CD4-positive, alpha-beta T cell treated with Interleukin-10 for 1 hour (primary cell): Measurements from ENCODE around the gene PRSS21.

Experiments used
- DNase-seq: peaks from one replicate; pipeline ENCODE4 v3.0.0-alpha.2; 2020

PRSS21 gene

GRCh38 chr16:2816751-2817339 is at the start of gene PRSS21:
TSS of gene PRSS21 (plus strand) at chr16:2817237. CDS start at chr16:2817269, 32 bp downstream.
- peak; percentile 48 for DNase-seq

- no peak for DNase-seq
These were observed 49.1 kb upstream of the PRSS21 start for GRCh38 chr16:2767891-2768290.

GRCh38 chr16:2768403-2769089 is 48.5 kb upstream of the PRSS21 start:
- no peak for DNase-seq

GRCh38 chr16:2769100-2769529 is 47.9 kb upstream of the PRSS21 start:
- no peak for DNase-seq

GRCh38 chr16:2769675-2770056 is 47.4 kb upstream of the PRSS21 start:
- no peak for DNase-seq

GRCh38 chr16:2770057-2770951 is 46.7 kb upstream of the PRSS21 start:
- DNase-seq, result no peak

GRCh38 chr16:2771496-2772402 is 45.3 kb upstream of the PRSS21 start:
- DNase-seq, result no peak

- no peak for DNase-seq
These were observed 43.7 kb upstream of the PRSS21 start for GRCh38 chr16:2773188-2773968.

- no peak for DNase-seq
These were observed 42.7 kb upstream of the PRSS21 start for GRCh38 chr16:2774161-2774891.

GRCh38 chr16:2775131-2775716 is 41.8 kb upstream of the PRSS21 start:
- no peak for DNase-seq

GRCh38 chr16:2775765-2776499 is 41.1 kb upstream of the PRSS21 start:
- DNase-seq, result no peak

GRCh38 chr16:2776500-2777139 is 40.4 kb upstream of the PRSS21 start:
- DNase-seq, result peak; percentile 39

- DNase-seq, result peak; percentile 91
These were observed 39.7 kb upstream of the PRSS21 start, which contains the start of gene ELOB for GRCh38 chr16:2777231-2777902. TSS of gene ELOB (minus strand) at chr16:2777280. CDS start at chr16:2777239, 41 bp downstream.

GRCh38 chr16:2777903-2778629 is 39.0 kb upstream of the PRSS21 start:
- DNase-seq, result peak; percentile 53

GRCh38 chr16:2778630-2778958 is 38.4 kb upstream of the PRSS21 start:
- DNase-seq, result no peak

GRCh38 chr16:2779151-2779920 is 37.7 kb upstream of the PRSS21 start:
- no peak for DNase-seq
